ENCODE measurements around the gene MYPOP. TPM values are rescaled to one million over a fixed set of nuclear protein-coding genes. Genes with fewer than 3 reads are reported as not detected.
A peak's percentile ranks its signal among the peaks of the same experiment; 100 is the strongest.

MYPOP gene, protein sequence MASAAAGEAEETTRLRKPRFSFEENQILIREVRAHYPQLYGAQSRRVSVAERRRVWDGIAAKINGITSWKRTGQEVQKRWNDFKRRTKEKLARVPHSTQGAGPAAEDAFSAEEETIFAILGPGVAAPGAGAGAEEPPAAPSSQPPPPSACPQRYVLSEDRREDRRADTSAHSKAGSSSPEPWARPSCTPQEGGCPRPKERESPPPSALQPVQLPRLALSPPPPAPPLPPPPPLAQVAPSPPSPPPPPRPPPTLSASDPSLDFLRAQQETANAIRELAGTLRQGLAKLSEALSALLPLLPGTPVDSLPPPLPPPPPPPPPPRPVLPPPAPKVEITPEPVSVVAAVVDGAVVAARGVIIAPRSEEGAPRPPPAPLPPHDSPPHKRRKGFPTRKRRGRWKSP
- polyA plus RNA-seq (ENCODE audit: insufficient read depth in 1 of 5, insufficient read length in 5 of 5, low replicate concordance in 1 of 5), result 1 to 10 TPM; 3.6 to 7.5 (median 5.0) TPM
- long read RNA-seq, donor 1, partial matches to known transcripts, result 0 of 1 reads
- long read RNA-seq, donor 1, other reads (novel, unspliced or antisense), result 0 of 1 reads
- long read RNA-seq, donor 2, partial matches to known transcripts, result 0 of 4 reads
- long read RNA-seq, donor 2, other reads (novel, unspliced or antisense), result 0 of 4 reads
- long read RNA-seq, donor 3, partial matches to known transcripts, result 0 of 2 reads
- long read RNA-seq, donor 3, other reads (novel, unspliced or antisense), result 0 of 2 reads
- long read RNA-seq, donor 4, partial matches to known transcripts, result 0 of 2 reads
- long read RNA-seq, donor 4, other reads (novel, unspliced or antisense), result 0 of 2 reads
- long read RNA-seq, donor 5, transcript MYPOP-201 (3 exons, 1,890 nt), result major isoform, 10 of 10 reads
- long read RNA-seq, donor 5, partial matches to known transcripts, result 0 of 10 reads
- long read RNA-seq, donor 5, other reads (novel, unspliced or antisense), result 0 of 10 reads
- long read RNA-seq, donor 6, transcript MYPOP-201 (3 exons, 1,890 nt), result major isoform, 5 of 5 reads
- long read RNA-seq, donor 6, partial matches to known transcripts, result 0 of 5 reads
- long read RNA-seq, donor 6, other reads (novel, unspliced or antisense), result 0 of 5 reads
- long read RNA-seq, donor 7, transcript MYPOP-201 (3 exons, 1,890 nt), result major isoform, 5 of 5 reads
- long read RNA-seq, donor 7, partial matches to known transcripts, result 0 of 5 reads
- long read RNA-seq, donor 7, other reads (novel, unspliced or antisense), result 0 of 5 reads
- long read RNA-seq, donor 8, partial matches to known transcripts, result 0 of 1 reads
- long read RNA-seq, donor 8, other reads (novel, unspliced or antisense), result 0 of 1 reads

DNA sequence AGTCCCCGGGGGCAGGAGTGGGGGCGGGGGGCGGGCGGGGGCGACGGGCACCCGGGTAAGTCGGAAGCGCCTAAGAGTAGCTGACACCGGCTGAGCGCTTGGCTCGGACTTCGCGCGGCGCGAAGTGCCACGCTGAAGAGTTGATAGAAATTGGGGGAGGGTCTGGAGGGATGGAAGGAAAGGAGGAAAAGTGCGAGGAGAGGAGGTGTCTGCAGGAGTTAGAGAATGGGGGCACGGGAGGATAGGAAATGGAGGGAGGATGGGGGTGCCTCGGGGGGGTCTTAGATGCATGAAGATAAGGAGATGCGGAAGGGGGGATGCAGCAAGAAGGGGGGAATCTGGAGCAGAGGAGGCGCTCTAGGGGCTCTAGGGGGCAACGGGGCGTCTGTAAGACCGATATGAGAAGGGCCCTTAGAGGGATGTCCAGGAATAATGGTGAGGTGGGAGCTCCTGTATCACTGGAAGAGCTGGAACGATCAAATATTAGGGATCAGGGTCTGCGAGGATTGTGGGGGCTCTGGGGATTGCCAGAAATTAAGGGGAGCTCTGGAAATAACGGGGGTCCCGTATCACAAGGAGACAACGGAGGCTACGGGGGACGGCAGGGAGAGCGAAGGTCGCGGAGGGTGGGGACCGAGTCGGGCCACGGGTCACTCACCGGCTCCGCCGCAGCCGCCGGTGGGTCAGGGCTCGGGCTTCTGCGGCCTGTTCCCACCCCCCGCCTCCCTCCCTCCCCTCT is at the start of gene MYPOP:
Gene MYPOP, minus strand, starts transcription at position 702 of the 739 bp plus-strand sequence. CDS start 840 bp downstream, outside the sequence.
- DNase-seq, result peak in 1 of 2 donors; percentile 13

DNA sequence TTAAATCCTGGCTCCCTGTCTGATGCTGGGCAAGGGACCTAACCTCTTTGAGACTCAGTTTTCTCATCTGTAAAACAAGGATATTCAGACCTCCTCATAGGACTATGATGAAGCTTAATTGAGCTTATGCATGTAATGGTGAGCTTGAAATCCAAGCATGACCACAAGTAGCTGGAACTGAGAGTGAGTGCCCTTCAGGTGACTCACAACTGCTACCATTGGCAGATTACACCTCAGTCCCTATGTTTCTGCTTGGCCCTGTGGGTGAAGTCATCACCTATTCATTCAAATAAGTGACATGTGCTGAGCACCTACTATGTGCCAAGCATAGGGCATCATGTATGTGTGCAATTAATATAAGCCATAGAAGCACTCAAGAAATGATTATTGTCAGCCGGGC is 45.5 kb upstream of the MYPOP start:
- DNase-seq, result no peak

DNA sequence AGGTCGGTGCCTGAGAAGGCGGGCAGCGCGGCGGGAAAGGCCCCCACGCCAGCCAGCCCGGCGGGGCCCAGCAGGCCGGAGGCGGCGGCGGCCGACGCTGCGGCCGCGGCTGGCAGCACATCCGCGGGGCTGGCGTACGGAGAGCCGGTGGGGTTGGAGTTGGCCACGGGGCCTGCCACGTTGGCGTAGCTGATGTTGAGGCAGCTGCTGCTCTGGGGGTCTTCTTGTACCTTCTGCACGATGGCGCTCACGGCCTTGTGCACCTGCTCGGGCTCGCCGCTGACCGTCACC is 38.0 kb upstream of the MYPOP start:
- DNase-seq, result no peak

DNA sequence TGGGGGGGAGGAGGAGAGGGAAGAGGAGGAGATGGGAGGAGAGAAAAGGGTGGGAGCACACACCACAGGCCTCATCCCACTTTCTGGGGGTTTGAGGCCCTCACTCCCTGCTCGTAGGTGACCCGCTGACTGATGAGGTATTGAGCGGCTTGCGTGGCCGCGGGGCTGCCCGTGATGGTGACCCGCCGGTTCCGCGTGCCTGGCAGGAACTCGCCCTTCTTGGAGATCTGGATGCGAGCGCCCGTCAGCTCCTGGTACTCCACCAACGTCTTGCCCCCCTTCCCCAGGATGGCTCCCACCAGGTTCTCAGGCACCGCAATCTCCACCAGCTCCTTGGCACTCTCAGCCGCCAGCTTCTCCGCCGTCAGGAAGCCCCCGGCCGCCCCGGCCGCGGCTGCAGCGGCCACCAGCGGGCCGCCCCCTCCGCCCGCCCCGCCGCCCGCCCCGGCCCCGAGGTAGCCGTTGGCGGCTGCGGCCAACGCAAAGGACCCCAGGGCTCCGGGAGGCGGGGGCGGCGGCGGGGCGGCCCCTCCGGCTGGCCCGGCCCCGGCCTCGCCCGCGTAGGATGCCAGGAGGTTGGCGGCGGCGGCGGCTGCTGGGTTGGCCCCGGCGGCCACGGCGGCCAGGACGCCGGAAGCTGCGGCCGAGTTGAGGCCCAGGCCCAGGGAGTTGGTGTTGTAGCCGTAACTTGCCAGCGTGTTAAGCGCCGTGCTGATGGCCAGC is 37.5 kb upstream of the MYPOP start:
- DNase-seq, result no peak

DNA sequence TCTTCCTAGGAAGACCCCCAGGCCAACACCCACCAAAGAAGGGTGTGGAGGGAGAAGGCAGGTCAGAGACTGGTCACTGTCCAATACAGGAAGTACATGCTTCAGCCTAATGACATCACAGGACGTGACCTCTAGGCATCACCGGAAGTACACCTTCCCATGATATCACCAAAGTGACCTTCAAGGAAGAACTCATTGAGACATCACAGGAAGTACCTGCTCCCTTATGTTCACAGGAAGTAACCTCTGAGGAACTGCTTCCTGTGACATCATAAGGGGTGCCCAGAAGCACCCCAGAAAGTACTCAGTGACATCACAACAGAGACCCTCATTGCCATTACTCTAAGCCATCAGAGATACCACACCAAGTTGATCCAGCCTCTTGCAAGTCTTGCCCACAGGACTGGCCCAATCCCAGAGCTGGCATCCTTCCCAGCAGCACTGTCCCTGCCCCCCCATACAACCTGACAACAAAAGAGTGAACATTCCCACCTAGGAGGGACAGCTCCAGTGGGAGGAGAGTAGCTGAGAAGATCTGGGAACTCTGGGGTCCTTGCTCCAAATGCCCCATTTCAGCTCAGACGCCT is 36.4 kb upstream of the MYPOP start:
- no peak for DNase-seq

DNA sequence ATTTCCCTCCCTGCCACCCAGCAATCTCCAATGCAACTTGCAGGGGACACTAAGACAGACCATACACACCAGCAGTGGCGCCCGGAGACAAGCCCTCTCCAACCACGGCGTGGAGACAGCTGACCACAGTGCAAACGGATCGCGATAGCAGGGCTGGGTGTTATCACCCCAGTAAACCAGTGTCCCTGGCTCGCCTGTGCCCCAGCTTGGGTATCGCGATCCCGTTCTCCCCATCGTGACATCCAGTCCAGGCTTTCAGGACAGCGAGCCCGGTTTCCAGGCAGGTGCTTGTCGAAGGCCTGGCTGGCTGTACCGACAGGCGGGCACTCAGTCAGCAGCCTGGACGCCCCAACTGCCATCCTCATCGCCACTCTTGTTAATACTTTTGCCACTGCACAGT is 32.9 kb upstream of the MYPOP start:
- DNase-seq, result no peak

DNA sequence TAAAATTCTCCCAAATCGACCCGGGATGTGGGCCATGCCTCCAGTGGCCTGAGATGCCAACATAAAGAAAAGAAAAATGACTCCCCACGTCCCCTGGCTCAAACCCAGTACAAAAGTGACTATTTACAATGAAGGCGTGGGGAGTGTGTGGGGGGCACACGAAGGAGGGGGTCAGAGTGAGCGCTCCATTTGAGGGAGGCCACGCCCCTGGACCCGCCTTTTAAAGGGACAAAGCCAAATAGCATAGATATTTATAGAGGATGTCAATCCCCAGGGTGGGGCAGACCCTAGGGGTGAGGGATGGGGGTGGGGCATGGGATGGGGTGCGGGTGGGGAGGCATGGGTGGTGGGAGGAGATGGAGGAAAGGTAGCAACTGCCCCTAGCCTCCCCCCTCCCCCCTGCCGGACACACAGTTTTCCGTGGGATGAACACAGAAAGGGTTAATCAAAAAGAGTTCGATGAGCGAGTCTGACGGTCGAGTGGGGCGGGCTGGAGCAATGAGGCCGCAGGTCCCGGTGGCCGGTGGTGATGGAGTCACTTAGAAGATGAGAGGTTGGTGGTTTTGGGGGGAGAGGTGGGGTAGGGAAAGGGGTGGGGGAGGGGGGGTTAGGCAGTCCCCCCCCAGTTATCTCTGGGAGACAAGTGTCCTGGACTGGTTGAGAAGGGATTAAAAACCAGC is 32.3 kb upstream of the MYPOP start:
- DNase-seq, result no peak

DNA sequence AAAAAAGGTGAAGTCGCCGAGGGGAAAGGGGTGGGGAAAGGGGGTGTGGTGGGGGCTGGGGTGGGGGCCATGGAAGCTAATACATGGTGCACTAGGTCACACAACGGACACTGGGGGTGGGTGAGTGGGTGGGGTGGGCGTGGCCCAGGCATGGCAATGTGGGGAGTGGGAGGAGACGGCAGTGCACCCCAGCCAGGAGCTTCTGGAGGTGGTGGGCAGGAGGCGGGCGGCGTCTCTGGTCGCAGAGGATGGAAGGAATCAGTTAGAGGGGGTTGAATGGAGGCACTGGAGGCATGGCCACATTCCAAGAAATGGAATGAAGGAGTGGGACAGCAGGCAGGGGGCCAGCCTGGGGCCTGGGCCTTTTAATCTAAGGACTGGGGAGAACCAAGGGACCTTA is 31.3 kb upstream of the MYPOP start:
- no peak for DNase-seq

DNA sequence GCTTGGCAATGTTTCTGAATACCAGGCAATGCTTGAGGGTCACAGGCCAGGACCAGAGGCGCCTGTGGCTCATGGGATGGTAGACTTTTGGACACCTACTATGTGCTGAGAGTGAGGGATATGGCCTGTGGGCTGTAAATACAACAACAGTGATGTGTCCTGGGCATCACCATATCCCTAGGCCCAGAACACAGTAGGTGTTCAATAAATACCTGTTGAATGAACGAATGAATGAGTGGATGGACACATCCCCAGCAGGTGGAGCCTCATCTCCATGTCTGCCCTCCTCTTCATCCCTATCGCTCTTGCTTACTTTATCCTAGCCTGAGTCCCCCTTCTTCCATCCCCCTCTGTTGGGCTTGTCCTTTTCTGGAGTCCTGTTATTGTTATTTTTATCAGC is 28.6 kb upstream of the MYPOP start:
- no peak for DNase-seq

DNA sequence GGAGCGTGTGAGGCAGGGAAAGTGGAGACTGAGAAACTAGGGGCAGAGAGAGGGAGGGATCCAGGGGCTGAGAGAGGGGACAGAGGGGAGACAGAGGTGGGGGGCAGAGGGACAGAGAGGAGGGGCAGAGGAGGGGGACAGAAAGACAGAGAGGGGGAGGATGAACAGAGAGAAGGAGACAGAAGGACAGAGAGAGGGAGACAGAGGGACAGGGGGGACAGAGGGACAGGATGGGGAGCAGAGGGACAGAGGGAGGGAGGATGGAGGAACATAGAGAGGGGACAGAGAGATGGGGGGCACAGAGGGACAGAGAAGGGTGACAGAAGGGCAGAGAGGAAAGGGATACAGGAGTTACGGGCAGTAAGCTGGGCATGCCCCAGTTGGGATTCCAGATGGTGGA is 26.8 kb upstream of the MYPOP start:
- DNase-seq, result no peak

DNA sequence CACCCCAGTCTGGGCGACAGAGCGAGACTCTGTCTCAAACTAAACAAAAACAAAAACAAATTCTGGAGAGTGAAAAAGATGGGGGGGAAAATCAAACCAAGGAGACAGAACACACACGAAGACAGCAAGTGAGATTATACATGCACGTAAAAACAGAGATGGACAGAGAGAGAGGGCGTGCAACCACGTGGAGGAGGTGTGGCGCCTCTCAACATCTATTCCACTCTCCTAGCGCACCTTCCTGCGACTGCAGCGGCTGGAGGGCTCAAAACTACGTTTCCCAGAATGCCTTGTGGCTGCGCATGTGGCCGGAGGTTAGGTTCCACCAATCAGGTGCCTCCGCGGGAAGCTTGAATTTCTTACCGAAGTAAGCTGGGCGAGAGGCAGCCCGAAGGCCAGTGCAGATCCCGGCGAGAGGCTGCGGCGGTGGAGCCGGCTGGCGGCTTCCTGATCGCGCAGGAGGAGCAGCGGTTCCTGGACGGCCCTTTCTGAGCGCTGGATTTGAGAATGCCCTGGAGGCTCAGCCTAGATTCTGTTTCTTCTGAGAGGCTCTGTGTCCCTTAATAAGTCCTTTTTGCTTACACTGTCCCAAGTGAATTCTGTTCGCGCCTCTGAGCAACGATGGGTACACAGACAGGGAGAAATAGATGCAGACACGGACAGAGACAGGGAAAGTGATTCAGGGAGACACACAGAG is 25.3 kb upstream of the MYPOP start:
- DNase-seq, result peak; percentile 78 to 86

DNA sequence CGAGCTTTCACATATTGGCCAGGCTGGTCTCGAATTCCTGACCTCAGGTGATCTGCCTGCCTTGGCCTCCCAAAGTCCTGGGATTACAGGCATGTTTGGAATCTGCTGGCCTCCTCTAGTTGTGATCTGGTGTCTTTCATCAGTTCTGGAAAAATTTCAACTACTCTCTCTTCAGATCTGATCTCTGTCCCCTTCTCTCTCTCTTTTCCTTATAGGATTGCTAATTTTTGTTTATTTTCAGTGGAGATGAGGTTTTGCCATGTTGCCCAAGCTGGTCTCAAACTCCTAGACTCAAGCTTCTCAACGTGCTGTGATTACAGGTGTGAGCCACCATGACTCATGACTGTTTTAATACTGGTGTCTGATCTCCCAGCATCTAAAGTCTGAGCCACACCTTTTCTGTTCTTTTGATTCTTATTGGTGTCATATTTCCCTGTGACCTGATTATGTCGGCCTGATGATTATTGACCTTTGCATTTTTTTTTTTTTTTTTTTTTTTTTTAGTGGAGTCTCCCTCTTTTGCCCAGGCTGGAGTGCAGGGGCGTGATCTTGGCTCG is 22.6 kb upstream of the MYPOP start:
- no peak for DNase-seq

DNA sequence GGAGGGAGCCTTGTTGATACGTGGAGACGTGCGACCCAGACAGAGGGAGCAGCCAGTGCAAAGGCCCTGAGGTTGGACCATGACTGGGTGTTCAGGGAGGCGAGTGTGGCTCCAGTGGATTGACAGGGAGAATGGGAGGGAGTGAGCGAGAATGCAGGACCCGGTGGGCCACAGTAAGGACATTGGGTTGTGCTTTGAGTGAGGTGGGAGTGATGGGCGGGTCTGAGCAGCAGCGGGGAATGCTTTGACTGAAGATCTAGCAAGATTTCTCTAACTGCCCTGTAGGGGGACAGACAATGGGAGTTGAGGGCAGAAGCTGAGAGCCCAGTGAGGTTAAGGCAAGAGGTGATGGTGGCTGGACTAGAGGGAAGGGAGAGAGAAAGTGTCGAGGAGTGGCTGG is 19.9 kb upstream of the MYPOP start:
- no peak for DNase-seq

DNA sequence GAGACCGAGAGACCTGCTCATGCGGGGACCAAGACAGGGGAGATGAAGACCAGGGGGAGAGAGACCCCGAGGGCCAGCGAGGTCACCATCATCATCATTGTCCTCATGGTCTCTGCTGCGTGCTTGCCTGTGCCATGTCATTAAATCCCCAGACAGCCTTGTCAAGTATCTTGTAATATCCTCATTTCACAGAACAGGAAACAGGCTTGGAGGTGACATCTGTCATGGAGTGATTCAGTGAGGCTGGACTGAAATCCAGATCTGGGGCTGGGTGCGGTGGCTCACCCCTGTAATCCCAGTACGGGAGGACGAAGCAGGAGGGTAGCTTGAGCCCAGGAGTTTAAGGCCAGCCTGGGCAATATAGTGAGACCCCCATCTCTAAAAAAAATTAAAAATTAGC is 18.0 kb upstream of the MYPOP start:
- no peak for DNase-seq

DNA sequence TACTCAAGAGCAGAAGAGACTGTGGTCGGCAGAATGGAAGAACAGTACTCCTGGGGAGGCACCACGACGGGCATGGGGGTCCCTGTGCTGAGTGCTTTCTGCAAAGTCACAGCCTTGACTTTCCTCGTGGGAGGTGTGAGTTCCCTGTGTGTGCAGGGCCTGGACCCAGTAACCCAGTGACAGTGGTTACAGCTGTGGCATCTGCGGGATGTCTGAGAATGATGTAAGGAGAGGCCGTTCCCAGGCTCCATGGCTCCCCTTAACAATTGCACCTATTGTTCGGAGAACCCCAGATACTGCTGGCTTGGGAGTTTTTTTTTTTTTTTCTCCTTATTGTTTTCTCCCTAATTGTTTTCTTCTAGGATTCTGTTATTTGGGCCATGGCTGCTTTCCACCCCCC is 17.3 kb upstream of the MYPOP start:
- no peak for DNase-seq

DNA sequence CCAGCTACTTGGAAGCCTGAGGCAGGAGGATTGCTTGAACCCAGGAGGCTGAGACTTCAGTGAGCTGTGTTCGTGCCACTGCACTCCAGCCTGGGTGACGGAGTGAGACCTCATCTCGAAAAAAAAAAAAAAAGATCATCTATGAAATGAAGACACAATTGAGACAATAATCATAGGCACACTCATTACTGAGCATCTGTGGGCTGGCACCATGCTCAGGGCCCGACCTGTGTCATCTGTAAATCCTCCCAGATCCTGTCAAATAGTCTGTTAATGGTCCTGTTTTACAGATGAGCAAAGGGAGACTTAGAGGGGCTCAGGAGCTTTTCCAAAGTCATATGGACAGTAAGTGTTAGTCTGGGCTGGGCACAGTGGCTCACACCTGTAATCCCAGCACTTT is 16.3 kb upstream of the MYPOP start:
- no peak for DNase-seq

DNA sequence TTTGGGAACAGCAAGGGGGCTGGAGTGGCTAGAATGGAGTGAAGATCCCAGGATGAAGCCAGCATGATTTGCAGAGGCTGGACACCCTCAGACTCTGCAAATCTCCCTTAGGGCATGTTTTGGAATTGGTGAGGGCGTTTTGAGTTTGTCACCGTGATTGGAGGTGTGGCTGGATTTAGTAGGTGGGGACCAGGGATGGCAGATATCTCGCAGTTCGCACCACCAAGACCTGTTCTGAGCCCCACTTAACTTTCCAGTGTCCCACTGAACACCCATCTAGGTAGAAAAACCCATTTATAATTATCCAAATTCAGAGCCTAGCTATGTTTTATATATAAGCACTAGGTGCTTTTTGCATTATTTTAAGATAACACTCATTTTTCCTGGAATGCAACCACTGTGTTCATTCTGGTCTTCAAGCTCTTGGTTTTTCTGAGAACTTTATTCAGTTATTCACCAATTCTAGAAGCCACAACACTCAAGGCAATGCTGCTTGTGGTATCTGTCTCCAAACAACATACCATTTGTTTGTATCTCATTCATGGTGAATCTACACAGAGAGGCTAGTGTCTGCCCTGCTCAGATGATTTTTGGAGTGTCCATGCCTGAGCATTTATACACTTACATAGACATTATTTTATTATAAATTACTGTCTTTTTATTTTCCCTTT is 15.1 kb upstream of the MYPOP start:
- DNase-seq, result no peak

All from right lung (tissue), 10 donors.